Tibial artery (tissue), 4 donors: Measurements from ENCODE around the gene ANKRD16.

Experiments used
- DNase-seq, 2 donors: peaks; one replicate each; pipeline ENCODE4 v3.0.0-alpha.2; 2019
- H3K27ac ChIP-seq, 2 donors: fragments of 200-600 bp; sonication (generic) in 1 of 2; 1 replicate in 1 of 2; 2 replicates in 1 of 2; pipeline ENCODE4 v1.5.1; 2018 to 2019; ENCODE audit warnings: mild to moderate bottlenecking in 1 of 2
- H3K27me3 ChIP-seq, 2 donors: fragments of 200-600 bp; sonication (generic) in 1 of 2; one replicate each; pipeline versions ENCODE4 v1.5.1 to v1.6.0; 2016 to 2019
- H3K36me3 ChIP-seq, 3 donors: fragments of 200-600 bp; sonication (generic) in 2 of 3; one replicate each; pipeline ENCODE4 v1.5.1; 2016 to 2019; ENCODE audit warnings: mild to moderate bottlenecking in 2 of 3
- H3K4me1 ChIP-seq, 4 donors: fragments of 200-600 bp; sonication (generic) in 2 of 4; 1 replicate in 3 of 4; 2 replicates in 1 of 4; pipeline ENCODE4 v1.5.1; 2016 to 2019
- H3K4me3 ChIP-seq, 2 donors: fragments of 200-600 bp; sonication (generic) in 1 of 2; 1 replicate in 1 of 2; 2 replicates in 1 of 2; pipeline ENCODE4 v1.5.1; 2018 to 2019; ENCODE audit warnings: mild to moderate bottlenecking in 2 of 2
- H3K9me3 ChIP-seq, 3 donors: fragments of 200-600 bp; sonication (generic) in 1 of 3; one replicate each; pipeline ENCODE4 v1.5.1; 2016 to 2019
- intact Hi-C: fragments of 100-400 bp; cut with DNase I; formaldehyde crosslinking; loops from one replicate; pipeline ENCODE4 v1.15.0; 2023; ENCODE audit warnings: low total_unique reads
- TF ChIP-seq, protein P1 (sequence below), 2 experiments: fragments of 200-600 bp in 1 of 2; fragments of 450-650 bp in 1 of 2; IDR thresholded peaks; one replicate each; pipeline ENCODE4 v1.5.1; 2017 to 2019; ENCODE audit warnings: antibody characterized with exemption in 2 of 2, mild to moderate bottlenecking in 1 of 2, moderate library complexity in 1 of 2

The ANKRD16 gene

DNA sequence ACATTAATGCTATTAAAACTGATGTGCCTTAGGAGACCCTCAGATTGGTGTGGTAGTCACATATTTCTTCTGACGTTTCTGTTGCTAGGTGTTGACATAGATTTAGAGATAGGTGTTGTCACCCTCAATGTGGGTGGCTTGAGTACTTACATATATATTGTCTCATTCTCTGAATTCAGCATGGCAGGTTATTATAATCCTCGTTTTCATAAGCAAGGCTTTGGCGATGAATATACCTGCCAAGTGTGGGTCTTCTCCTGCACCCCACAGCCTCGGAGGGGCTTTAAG is 7.3 kb upstream of the ANKRD16 start:
- TF ChIP-seq, protein P1, sequence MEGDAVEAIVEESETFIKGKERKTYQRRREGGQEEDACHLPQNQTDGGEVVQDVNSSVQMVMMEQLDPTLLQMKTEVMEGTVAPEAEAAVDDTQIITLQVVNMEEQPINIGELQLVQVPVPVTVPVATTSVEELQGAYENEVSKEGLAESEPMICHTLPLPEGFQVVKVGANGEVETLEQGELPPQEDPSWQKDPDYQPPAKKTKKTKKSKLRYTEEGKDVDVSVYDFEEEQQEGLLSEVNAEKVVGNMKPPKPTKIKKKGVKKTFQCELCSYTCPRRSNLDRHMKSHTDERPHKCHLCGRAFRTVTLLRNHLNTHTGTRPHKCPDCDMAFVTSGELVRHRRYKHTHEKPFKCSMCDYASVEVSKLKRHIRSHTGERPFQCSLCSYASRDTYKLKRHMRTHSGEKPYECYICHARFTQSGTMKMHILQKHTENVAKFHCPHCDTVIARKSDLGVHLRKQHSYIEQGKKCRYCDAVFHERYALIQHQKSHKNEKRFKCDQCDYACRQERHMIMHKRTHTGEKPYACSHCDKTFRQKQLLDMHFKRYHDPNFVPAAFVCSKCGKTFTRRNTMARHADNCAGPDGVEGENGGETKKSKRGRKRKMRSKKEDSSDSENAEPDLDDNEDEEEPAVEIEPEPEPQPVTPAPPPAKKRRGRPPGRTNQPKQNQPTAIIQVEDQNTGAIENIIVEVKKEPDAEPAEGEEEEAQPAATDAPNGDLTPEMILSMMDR (IDR thresholded peaks at IDR 0.05) = no peak
- Histone ChIP-seq H3K36me3 (peaks cover 7 to 37% (median 21%) of the 10 kb centered on the region in 3 donors), H3K27me3 (no peaks in the 10 kb centered on the region), H3K27ac (no peak overlapping the region), H3K4me3 (no peak overlapping the region), H3K4me1 (peaks cover 0 to 11% (median 3%) of the 10 kb centered on the region in 4 donors), H3K9me3 (no peaks in the 10 kb centered on the region)
- no peak for DNase-seq
- intact Hi-C loops = no loop called here

DNA sequence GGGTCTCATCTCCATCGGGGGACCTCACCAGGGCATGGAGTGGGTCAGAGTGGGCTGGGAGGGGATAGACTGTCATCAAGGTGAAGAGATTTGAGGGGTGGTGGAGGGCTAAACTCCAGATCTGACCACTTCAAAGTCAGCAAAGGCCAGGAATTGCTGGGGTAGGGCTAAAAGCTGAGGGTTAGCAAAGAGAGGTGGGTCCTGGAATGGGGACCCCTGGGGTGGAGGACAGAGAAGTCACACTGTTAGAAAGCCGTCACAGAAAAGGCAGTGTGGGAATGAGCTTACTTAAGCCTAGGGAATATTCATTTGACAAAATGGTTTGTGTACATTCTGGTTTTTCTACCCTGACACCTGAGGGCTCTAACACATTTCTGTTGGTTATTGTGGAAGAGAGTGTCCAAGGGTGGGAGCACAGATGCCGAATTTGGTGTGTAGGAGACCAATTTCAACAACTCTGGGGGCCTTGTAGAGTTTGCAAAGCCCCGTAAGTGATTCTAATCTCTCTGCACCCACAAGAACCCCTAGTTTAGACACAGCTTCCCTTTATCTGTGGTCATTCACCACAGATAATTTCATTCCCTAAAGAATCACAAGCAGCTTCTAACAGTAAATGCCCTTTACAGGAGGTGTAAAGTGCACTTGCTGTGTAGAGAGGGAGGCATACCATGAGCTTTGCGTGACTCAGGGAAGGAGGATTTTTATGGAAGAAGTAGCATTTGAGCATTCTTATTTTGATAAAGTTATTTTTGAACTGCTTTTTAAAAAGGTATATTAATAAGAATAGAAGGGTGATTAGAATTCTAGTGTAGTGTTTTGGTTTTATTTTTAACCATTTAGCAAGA is 6.7 kb upstream of the ANKRD16 start:
- peaks cover 7 to 37% (median 21%) of the 10 kb centered on the region in 3 donors for H3K36me3 ChIP-seq
- TF ChIP-seq, protein P1 (IDR thresholded peaks at IDR 0.05) = no peak
- peak in 1 of 2 donors; percentile 16 for DNase-seq
- no peak overlapping the region for H3K4me3 ChIP-seq
- H3K27ac ChIP-seq = no peak overlapping the region
- H3K4me1 ChIP-seq = peaks cover 0 to 15% (median 6%) of the 10 kb centered on the region in 4 donors
- intact Hi-C loops = no loop called here
- no peaks in the 10 kb centered on the region for H3K9me3 ChIP-seq
- H3K27me3 ChIP-seq = no peaks in the 10 kb centered on the region

DNA sequence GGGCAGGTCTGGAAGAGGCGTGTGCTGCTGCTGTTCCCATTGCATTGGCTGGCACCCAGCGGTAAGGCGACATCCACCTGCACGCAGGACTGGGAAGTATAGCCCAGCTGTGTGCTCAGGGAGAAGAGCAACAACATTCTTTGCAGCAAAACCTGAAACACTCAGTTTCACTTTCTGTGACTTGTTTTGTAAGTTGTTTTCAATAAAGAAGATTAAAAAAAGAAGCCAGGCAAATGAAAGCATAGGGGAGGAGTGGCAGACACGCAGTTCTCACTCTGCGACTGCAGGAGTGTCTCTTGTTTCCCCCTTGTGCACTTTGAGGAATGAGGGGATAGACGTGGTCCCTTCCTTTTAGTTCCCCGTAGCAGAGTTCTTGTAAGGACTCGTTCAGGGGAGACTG is 6.1 kb upstream of the ANKRD16 start:
- peaks cover 0 to 21% (median 12%) of the 10 kb centered on the region in 4 donors for H3K4me1 ChIP-seq
- H3K27me3 ChIP-seq = no peaks in the 10 kb centered on the region

DNA sequence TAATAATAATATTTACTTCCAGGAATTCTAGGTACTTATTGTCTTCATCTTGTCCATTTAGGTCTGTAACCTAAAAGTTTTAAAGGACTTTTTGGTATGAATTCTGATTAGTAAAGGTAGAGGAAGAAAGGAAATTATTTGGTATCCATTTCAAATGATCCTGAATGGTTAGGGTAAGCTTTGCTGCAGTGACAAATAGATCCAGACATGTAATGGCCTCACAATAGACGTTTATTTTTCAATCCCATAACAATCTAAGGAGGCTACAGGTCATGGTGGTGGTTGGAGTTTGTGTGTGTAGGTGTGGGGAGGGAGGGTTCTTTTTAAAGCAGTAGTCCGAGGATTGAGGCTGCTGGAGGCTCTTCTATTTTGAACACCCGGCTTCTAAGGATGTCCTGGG is 5.7 kb upstream of the ANKRD16 start:
- no peak overlapping the region for H3K27ac ChIP-seq
- H3K4me3 ChIP-seq = no peak overlapping the region
- no peaks in the 10 kb centered on the region for H3K9me3 ChIP-seq
- TF ChIP-seq, protein P1 (IDR thresholded peaks at IDR 0.05) = no peak
- DNase-seq = no peak
- H3K27me3 ChIP-seq = no peaks in the 10 kb centered on the region
- peaks cover 0 to 23% (median 14%) of the 10 kb centered on the region in 4 donors for H3K4me1 ChIP-seq
- H3K36me3 ChIP-seq = peaks cover 7 to 37% (median 21%) of the 10 kb centered on the region in 3 donors
- intact Hi-C loops = no loop called here

More for the DNA sequence above, 6.1 kb upstream of the ANKRD16 start:
- Histone ChIP-seq H3K27ac (no peak overlapping the region), H3K9me3 (no peaks in the 10 kb centered on the region), H3K4me3 (no peak overlapping the region), H3K36me3 (peaks cover 7 to 37% (median 21%) of the 10 kb centered on the region in 3 donors)
- TF ChIP-seq, protein P1 (IDR thresholded peaks at IDR 0.05) = no peak
- DNase-seq = peak in 1 of 2 donors; percentile 29
- intact Hi-C loops = no loop called here

DNA sequence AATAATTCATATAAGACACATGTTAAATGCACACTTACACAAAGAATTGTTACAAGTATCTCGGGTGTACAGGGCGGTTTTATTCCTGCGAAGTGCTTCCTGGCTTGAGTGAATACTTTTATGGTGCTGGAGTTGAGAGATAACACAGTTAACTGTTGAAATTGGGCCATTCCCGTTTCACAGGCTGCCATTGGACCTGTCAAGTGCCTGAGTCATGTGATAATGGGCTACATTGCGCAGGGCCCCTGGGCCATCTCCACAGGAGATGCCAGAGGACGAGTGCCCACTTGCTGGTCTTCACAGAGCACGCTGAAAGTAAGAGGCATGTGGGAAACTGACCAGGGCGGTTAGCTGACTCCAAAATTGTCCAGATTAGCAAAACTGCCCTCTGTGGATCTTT is 5.2 kb upstream of the ANKRD16 start:
- Histone ChIP-seq H3K27me3 (no peaks in the 10 kb centered on the region), H3K4me1 (peaks cover 0 to 23% (median 14%) of the 10 kb centered on the region in 4 donors), H3K36me3 (peaks cover 7 to 37% (median 21%) of the 10 kb centered on the region in 3 donors), H3K4me3 (no peak overlapping the region), H3K9me3 (no peaks in the 10 kb centered on the region), H3K27ac (no peak overlapping the region)
- peak in 1 of 2 donors; percentile 32 for DNase-seq
- TF ChIP-seq, protein P1 (IDR thresholded peaks at IDR 0.05) = no peak
- intact Hi-C loops = no loop called here
